ENCODE results near the gene PSMA6.

GRCh38 chr14:35289623-35290022 lies 2.6 kb upstream of the PSMA6 start:
- TF ChIP-seq EZH2phosphoT487 (IDR thresholded peaks at IDR 0.05; ENCODE audit: insufficient read depth, low read depth), result no peak
- no peak for TF ChIP-seq EZH2 (IDR thresholded peaks at IDR 0.05; ENCODE audit: insufficient read depth, poor library complexity, severe bottlenecking)

Data from GM23248 (cell line).